ENCODE measurements around the gene TMEM209. TPM values are rescaled to one million over a fixed set of nuclear protein-coding genes. Genes with fewer than 3 reads are reported as not detected.

The TMEM209 gene
- total and polyA plus RNA-seq, 4 donors: 4.5 to 10.1 (median 9.0) TPM

- WGBS: 86% methylated on average over 5 of the region's 5 CpGs
- H3K27ac ChIP-seq (ENCODE audit: low read depth in 1 of 2, low read length in 2 of 2): no peak overlapping the region
- no peak overlapping the region for H3K9ac ChIP-seq (ENCODE audit: low read depth in 1 of 2, low read length in 2 of 2)
- peaks cover 0 to 1% (median 0%) of the 10 kb centered on the region in 4 donors for H3K4me1 ChIP-seq (ENCODE audit: control insufficient read depth in 4 of 4, insufficient read depth in 4 of 4, low read length in 3 of 4)
- H3K27me3 ChIP-seq (ENCODE audit: control insufficient read depth in 4 of 4, insufficient read depth in 4 of 4, low read length in 3 of 4): no peaks in the 10 kb centered on the region
- H3K9me3 ChIP-seq (ENCODE audit: control insufficient read depth in 4 of 4, low read length in 3 of 4): peaks cover 0 to 3% (median 1%) of the 10 kb centered on the region in 4 donors
- H3K4me3 ChIP-seq (ENCODE audit: low read depth in 1 of 3, low read length in 3 of 3): no peak overlapping the region
- no peak for DNase-seq (ENCODE audit: low spot score)
- H3K36me3 ChIP-seq (ENCODE audit: control insufficient read depth in 4 of 4, insufficient read depth in 3 of 4, low read depth in 1 of 4, low read length in 3 of 4): no peaks in the 10 kb centered on the region
- TF ChIP-seq SP1 (IDR thresholded peaks at IDR 0.05): no peak
Observed at GRCh38 chr7:130151591-130152492, 53.4 kb downstream of the TMEM209 start.

GRCh38 chr7:130150587-130150986 is 54.6 kb downstream of the TMEM209 start:
- Histone ChIP-seq H3K9me3 (ENCODE audit: control insufficient read depth in 4 of 4, low read length in 3 of 4) (no peaks in the 10 kb centered on the region), H3K27ac (ENCODE audit: low read depth in 1 of 2, low read length in 2 of 2) (no peak overlapping the region), H3K27me3 (ENCODE audit: control insufficient read depth in 4 of 4, insufficient read depth in 4 of 4, low read length in 3 of 4) (no peaks in the 10 kb centered on the region), H3K4me3 (ENCODE audit: low read depth in 1 of 3, low read length in 3 of 3) (no peak overlapping the region), H3K36me3 (ENCODE audit: control insufficient read depth in 4 of 4, insufficient read depth in 3 of 4, low read depth in 1 of 4, low read length in 3 of 4) (no peaks in the 10 kb centered on the region), H3K4me1 (ENCODE audit: control insufficient read depth in 4 of 4, insufficient read depth in 4 of 4, low read length in 3 of 4) (peaks cover 0 to 2% (median 0%) of the 10 kb centered on the region in 4 donors), H3K9ac (ENCODE audit: low read depth in 1 of 2, low read length in 2 of 2) (no peak overlapping the region)
- TF ChIP-seq ZBTB33 (IDR thresholded peaks at IDR 0.05): no peak
- DNase-seq (ENCODE audit: low spot score): no peak
- 96% methylated on average over 11 of the region's 11 CpGs for WGBS

- Histone ChIP-seq H3K9ac (ENCODE audit: low read depth in 1 of 2, low read length in 2 of 2) (no peak overlapping the region), H3K27me3 (ENCODE audit: control insufficient read depth in 4 of 4, insufficient read depth in 4 of 4, low read length in 3 of 4) (no peaks in the 10 kb centered on the region), H3K4me1 (ENCODE audit: control insufficient read depth in 4 of 4, insufficient read depth in 4 of 4, low read length in 3 of 4) (peaks cover 0 to 2% (median 0%) of the 10 kb centered on the region in 4 donors), H3K27ac (ENCODE audit: low read depth in 1 of 2, low read length in 2 of 2) (no peak overlapping the region), H3K36me3 (ENCODE audit: control insufficient read depth in 4 of 4, insufficient read depth in 3 of 4, low read depth in 1 of 4, low read length in 3 of 4) (no peaks in the 10 kb centered on the region), H3K4me3 (ENCODE audit: low read depth in 1 of 3, low read length in 3 of 3) (no peak overlapping the region), H3K9me3 (ENCODE audit: control insufficient read depth in 4 of 4, low read length in 3 of 4) (no peaks in the 10 kb centered on the region)
- no peak for DNase-seq (ENCODE audit: low spot score)
- WGBS: 73% methylated on average over 20 of the region's 20 CpGs
- no peak for TF ChIP-seq CTCF (IDR thresholded peaks at IDR 0.05; ENCODE audit: low read depth, low read length, missing input control)
- no peak for TF ChIP-seq HNF4A (conservative IDR thresholded peaks at IDR 0.05)
- no peak for TF ChIP-seq RAD21 (IDR thresholded peaks at IDR 0.05)
- TF ChIP-seq NR2F2 (IDR thresholded peaks at IDR 0.05): no peak
- TF ChIP-seq TAF1 (conservative IDR thresholded peaks at IDR 0.05): no peak
- TF ChIP-seq SP1 (IDR thresholded peaks at IDR 0.05): no peak
- TF ChIP-seq FOXA1 (IDR thresholded peaks at IDR 0.05): no peak
- no peak for TF ChIP-seq FOXA2 (IDR thresholded peaks at IDR 0.05)
- TF ChIP-seq EGR1 (IDR thresholded peaks at IDR 0.05; ENCODE audit: low read depth in 2 of 2): no peak
- TF ChIP-seq MAX (IDR thresholded peaks at IDR 0.05): no peak
- TF ChIP-seq ATF3 (IDR thresholded peaks at IDR 0.05): no peak
- no peak for TF ChIP-seq YY1 (IDR thresholded peaks at IDR 0.05)
- no peak for TF ChIP-seq HNF4G (IDR thresholded peaks at IDR 0.05)
- TF ChIP-seq JUND (IDR thresholded peaks at IDR 0.05): no peak
- no peak for TF ChIP-seq ZBTB33 (IDR thresholded peaks at IDR 0.05)
- no peak for TF ChIP-seq GABPA (IDR thresholded peaks at IDR 0.05 in 1 of 2, conservative IDR thresholded peaks at IDR 0.05 in 1 of 2)
- no peak for TF ChIP-seq RXRA (IDR thresholded peaks at IDR 0.05)
Observed at GRCh38 chr7:130149281-130150139, 55.7 kb downstream of the TMEM209 start.
